ENCODE data around the gene VIT.

GRCh38 chr2:36704475-36705150 lies 8.1 kb downstream of the VIT start:
- no peak for TF ChIP-seq CTCF (IDR thresholded peaks at IDR 0.05; ENCODE audit: poor library complexity)
- no peak for TF ChIP-seq EZH2 (IDR thresholded peaks at IDR 0.05; ENCODE audit: borderline replicate concordance)

Measured in hepatocyte (in vitro differentiated cells).